ENCODE data around the gene MAPK11.

The MAPK11 gene

GRCh38 chr22:50308597-50308935 is 38.4 kb upstream of the MAPK11 start:
- H3K4me3 ChIP-seq (replicated peaks; ENCODE audit: low read depth, low read length) = no peak overlapping the region
- DNase-seq (ENCODE audit: extremely low read depth, low read depth) = no peak
- no peak for TF ChIP-seq CTCF (IDR thresholded peaks at IDR 0.05; ENCODE audit: low read depth, low read length, missing control alignments)

- no peak overlapping the region for H3K4me3 ChIP-seq (replicated peaks; ENCODE audit: low read depth, low read length)
- DNase-seq (ENCODE audit: extremely low read depth, low read depth) = no peak
- no peak for TF ChIP-seq CTCF (IDR thresholded peaks at IDR 0.05; ENCODE audit: low read depth, low read length, missing control alignments)
Measured at GRCh38 chr22:50307890-50308596, 37.9 kb upstream of the MAPK11 start.

- TF ChIP-seq CTCF (IDR thresholded peaks at IDR 0.05; ENCODE audit: low read depth, low read length, missing control alignments) = no peak
- peak within 1 kb of the TSS; percentile 88 for H3K4me3 ChIP-seq (replicated peaks; ENCODE audit: low read depth, low read length)
- DNase-seq (ENCODE audit: extremely low read depth, low read depth) = no peak
Measured at GRCh38 chr22:50306753-50307749, 36.9 kb upstream of the MAPK11 start, which contains the start of gene PLXNB2. TSS of gene PLXNB2 (minus strand) at chr22:50307646. CDS start at chr22:50290584, 17,062 bp downstream.

GRCh38 chr22:50305923-50306566 is 35.9 kb upstream of the MAPK11 start:
- DNase-seq (ENCODE audit: extremely low read depth, low read depth) = peak; percentile 82
- no peak for TF ChIP-seq CTCF (IDR thresholded peaks at IDR 0.05; ENCODE audit: low read depth, low read length, missing control alignments)
- peak overlapping the region; percentile 88 for H3K4me3 ChIP-seq (replicated peaks; ENCODE audit: low read depth, low read length)

GRCh38 chr22:50305393-50305922 is 35.3 kb upstream of the MAPK11 start:
- TF ChIP-seq CTCF (IDR thresholded peaks at IDR 0.05; ENCODE audit: low read depth, low read length, missing control alignments) = no peak
- DNase-seq (ENCODE audit: extremely low read depth, low read depth) = no peak
- H3K4me3 ChIP-seq (replicated peaks; ENCODE audit: low read depth, low read length) = peak overlapping the region; percentile 88

Data from HFF-Myc (cell line).